DMS153 treated with DMSO at 0.1 percent for 48 hours (cell line): ENCODE data around the gene L3MBTL2.
"Not testable (repeated sequence)": the region's sequence is repeated elsewhere in the genome, so short reads cannot be mapped to it uniquely, and the experiment has no call there.

Experiments used
- DNase-seq: peaks from one replicate; lab custom pipeline; 2025; ENCODE audit not compliant: unreplicated experiment; lab: John Stamatoyannopoulos, UW

The L3MBTL2 gene

GRCh38 chr22:41240377-41241132 is 35.4 kb downstream of the L3MBTL2 start, which contains the start of gene CHADL:
Gene CHADL, minus strand, starts transcription at chr22:41240931. Its CDS starts 50 bp downstream, at chr22:41240881.
- no peak for DNase-seq

GRCh38 chr22:41241133-41241676 is 36.1 kb downstream of the L3MBTL2 start:
- DNase-seq: no peak

GRCh38 chr22:41242396-41243117 is 37.4 kb downstream of the L3MBTL2 start:
- DNase-seq: no peak

- DNase-seq: no peak
Observed at GRCh38 chr22:41243361-41243760, 38.2 kb downstream of the L3MBTL2 start.

GRCh38 chr22:41245917-41246499 is 40.9 kb downstream of the L3MBTL2 start:
- DNase-seq: no peak

- no peak for DNase-seq
Observed at GRCh38 chr22:41247703-41248102, 42.6 kb downstream of the L3MBTL2 start.

- DNase-seq: no peak
Observed at GRCh38 chr22:41248314-41248713, 43.2 kb downstream of the L3MBTL2 start.

- DNase-seq: no peak
Observed at GRCh38 chr22:41248758-41249157, 43.6 kb downstream of the L3MBTL2 start.

GRCh38 chr22:41249442-41249841 is 44.3 kb downstream of the L3MBTL2 start:
- no peak for DNase-seq

- DNase-seq: no peak
Observed at GRCh38 chr22:41250127-41250526, 45.0 kb downstream of the L3MBTL2 start.

- no peak for DNase-seq
Observed at GRCh38 chr22:41252365-41252764, 47.3 kb downstream of the L3MBTL2 start.

- no peak for DNase-seq
Observed at GRCh38 chr22:41254230-41254629, 49.1 kb downstream of the L3MBTL2 start.

- DNase-seq: no peak
Observed at GRCh38 chr22:41256254-41257253, 51.4 kb downstream of the L3MBTL2 start.

GRCh38 chr22:41257696-41258095 is 52.6 kb downstream of the L3MBTL2 start:
- no peak for DNase-seq

- DNase-seq: not testable (repeated sequence)
Observed at GRCh38 chr22:41259756-41260155, 54.6 kb downstream of the L3MBTL2 start.

GRCh38 chr22:41260871-41261270 is 55.8 kb downstream of the L3MBTL2 start:
- DNase-seq: no peak

- DNase-seq: no peak
Observed at GRCh38 chr22:41261541-41262249, 56.6 kb downstream of the L3MBTL2 start.

- no peak for DNase-seq
Observed at GRCh38 chr22:41262250-41262765, 57.2 kb downstream of the L3MBTL2 start.

GRCh38 chr22:41263704-41264103 is 58.6 kb downstream of the L3MBTL2 start:
- no peak for DNase-seq
